22Rv1 (cell line): Measurements from ENCODE around the gene CNTNAP2.

Source experiments
- ZFX ChIP-seq: fragments of 450-650 bp; IDR thresholded peaks from 2 replicates; pipeline ENCODE4 v1.6.1; 2017; ENCODE audit warnings: antibody characterized with exemption, borderline replicate concordance
- TF ChIP-seq, protein P1 (sequence below): fragments of 450-650 bp; IDR thresholded peaks from 2 replicates; pipeline ENCODE4 v1.5.1; 2017; ENCODE audit warnings: mild to moderate bottlenecking

DNA sequence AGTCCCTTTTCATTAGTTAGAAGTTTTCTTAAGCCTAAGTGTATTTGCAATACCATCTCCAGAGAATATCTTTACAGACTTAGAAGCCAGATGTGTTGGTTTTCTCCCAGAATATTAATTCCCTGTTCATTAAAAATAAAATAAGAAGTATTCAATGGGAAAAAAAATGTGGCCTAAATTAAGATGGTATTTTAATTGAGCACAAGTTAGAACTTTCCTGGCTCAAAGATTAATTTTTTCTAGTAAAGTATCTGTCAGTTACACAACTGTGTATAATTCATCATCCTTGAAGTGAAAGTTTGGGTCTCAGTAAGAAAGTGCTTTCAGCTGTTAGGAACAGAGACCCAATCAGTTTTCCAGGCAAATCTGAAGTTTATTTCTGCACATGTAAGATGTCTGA is 1294.5 kb downstream of the CNTNAP2 start:
- TF ChIP-seq, protein P1, sequence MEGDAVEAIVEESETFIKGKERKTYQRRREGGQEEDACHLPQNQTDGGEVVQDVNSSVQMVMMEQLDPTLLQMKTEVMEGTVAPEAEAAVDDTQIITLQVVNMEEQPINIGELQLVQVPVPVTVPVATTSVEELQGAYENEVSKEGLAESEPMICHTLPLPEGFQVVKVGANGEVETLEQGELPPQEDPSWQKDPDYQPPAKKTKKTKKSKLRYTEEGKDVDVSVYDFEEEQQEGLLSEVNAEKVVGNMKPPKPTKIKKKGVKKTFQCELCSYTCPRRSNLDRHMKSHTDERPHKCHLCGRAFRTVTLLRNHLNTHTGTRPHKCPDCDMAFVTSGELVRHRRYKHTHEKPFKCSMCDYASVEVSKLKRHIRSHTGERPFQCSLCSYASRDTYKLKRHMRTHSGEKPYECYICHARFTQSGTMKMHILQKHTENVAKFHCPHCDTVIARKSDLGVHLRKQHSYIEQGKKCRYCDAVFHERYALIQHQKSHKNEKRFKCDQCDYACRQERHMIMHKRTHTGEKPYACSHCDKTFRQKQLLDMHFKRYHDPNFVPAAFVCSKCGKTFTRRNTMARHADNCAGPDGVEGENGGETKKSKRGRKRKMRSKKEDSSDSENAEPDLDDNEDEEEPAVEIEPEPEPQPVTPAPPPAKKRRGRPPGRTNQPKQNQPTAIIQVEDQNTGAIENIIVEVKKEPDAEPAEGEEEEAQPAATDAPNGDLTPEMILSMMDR, result no peak
- TF ChIP-seq ZFX, result no peak
